Measurements from ENCODE around the gene CTAGE1.
"Not testable (repeated sequence)": the region's sequence is repeated elsewhere in the genome, so short reads cannot be mapped to it uniquely, and the experiment has no call there.

The CTAGE1 gene

GRCh38 chr18:22434973-22435608 lies 17.4 kb upstream of the CTAGE1 start:
- DNase-seq = no peak

GRCh38 chr18:22433956-22434355 lies 16.2 kb upstream of the CTAGE1 start:
- DNase-seq = no peak

DNA sequence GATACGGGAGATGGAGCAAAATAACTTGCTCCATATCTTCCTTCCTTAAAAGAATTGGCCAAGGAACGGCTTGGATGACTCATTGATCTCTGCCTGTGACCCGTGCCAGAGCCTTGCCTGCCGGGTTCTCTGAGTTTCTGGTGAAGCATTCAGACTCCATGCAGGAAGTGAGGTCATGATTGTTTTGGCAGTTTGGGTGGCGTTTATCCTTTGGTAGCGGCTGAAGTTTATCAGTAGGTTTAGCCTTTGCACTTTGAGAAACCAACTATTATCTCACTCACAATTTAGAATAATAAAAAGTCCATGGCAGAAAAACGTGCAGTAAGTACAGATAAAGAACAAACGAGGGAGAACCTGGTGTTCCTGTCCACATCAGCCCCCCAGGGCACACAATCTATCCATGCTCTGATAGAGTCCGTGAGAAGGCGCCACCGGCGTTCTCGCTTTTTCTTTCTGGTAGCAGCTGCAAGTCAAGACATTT lies 15.0 kb upstream of the CTAGE1 start:
- DNase-seq = no peak

DNA sequence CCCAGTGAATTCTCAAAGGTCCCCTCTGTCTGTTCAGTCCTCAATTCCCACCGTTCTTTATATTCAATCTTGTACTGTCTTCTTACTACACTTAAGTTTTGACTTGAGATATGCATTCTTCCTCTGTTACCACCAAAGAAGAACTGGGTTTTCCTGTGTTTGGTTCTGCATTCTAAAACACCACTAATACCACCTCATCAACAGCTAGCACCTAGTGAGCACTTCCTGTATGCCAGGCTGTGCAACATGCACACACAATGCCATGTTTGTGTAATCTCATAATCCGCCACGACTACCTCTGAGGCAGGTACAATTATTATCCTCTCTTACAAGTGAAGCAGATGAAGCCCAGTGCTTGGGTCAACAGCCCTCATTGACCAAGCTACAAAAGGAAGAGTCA lies 11.8 kb upstream of the CTAGE1 start:
- no peak for DNase-seq

- DNase-seq = no peak
Measured at GRCh38 chr18:22428672-22429071, 11.0 kb upstream of the CTAGE1 start.

DNA sequence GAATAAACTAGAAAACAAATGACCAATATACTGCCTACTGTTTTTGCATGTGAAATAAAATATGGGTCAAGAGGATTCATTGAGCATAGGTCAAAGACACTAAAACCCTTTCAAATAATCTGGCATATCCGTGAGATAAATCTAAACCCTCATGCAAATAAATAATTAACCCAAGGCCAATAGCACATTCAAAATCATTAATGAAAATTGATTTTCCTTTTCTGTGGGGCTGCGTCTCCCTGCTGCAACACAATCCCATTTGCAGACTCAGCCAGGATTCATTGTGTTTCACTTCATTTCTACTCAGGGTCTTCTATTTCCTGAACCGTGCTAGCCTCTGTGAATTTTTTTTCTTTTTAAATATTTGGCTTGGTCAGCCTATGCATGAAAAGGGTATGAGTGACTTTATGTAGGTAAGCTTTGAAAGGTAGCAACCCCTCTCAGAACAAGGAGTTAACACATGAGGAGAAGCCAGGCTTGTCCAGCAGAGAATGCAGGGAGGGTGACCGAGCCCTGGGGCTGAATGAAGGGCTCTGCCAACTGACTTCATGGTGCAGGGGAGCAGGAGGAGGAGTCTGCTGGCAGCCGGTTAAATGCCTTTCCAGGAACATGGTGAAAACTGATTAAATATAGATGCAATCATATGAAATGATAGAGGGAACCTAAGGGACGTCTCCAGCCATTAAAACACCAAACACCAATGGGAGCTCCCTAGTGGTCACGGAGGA lies 10.3 kb upstream of the CTAGE1 start:
- DNase-seq = peak; percentile 44

DNA sequence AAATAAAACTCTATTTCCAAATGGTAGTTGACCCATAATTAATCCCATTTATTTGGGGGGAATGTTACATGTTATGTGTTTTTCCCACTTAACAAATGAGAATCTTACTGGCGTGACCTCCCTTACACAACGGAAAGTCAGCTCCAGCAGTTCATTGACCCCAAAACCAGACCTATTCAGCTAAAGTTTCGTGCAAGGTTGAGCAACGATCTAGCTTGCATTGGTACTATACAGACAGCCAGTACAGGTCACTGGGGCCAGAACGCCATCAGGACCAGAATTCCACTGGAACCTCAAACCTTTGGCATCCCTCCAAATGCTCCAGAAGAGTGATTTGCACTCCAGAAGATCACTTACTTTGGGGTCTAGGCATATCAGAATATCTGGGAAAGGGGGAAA lies 6.8 kb upstream of the CTAGE1 start:
- DNase-seq = no peak

GRCh38 chr18:22423878-22424564 lies 6.3 kb upstream of the CTAGE1 start:
- DNase-seq = no peak

DNA sequence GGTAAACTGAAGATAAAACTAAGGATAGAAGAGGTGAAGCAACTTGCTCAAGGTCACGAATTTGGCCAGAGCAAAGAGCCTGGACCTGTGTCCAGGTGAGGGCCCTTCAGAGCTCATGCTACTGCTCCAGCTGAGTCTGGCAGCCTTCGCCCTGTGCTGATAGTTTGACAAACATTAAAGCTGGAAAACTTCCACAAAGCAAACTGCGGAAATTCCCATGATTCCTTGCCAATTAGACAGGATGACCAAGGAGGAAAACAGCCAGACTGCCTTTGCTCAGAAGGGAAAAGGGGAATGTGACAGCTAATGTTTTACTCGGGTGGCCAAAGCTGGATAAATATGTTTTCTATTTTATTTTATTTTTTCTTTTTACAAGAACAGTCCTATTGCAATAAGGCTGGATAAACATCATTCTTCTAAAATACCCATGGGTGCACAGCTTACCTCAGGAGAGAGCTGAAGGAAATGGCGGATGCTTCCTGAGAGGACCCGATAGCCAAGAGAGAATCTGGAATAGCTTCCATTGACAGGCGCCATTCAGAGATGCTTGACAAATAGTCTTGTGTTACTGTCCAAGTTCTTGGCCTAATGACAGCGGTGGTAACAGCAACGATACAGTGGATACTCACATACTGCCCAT lies 5.3 kb upstream of the CTAGE1 start:
- no peak for DNase-seq

DNA sequence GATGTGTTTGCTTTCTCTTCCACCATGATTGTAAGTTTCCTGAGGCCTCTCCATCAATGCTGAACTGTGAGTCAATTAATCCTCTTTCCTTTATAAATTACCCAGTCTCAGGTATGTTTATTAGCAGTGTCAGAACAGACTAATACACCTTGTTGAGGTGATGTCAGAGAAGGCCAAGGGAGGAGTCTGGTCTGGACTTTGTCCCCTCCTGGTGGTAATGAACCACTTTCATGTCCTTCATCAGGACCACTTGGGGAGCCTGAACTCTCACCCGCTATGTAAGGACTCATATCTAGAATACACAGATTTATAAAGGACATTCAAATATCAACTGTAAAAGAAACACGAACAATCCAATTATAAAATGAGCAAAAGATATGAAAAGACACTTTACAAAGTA lies 2.9 kb upstream of the CTAGE1 start:
- DNase-seq = no peak

DNA sequence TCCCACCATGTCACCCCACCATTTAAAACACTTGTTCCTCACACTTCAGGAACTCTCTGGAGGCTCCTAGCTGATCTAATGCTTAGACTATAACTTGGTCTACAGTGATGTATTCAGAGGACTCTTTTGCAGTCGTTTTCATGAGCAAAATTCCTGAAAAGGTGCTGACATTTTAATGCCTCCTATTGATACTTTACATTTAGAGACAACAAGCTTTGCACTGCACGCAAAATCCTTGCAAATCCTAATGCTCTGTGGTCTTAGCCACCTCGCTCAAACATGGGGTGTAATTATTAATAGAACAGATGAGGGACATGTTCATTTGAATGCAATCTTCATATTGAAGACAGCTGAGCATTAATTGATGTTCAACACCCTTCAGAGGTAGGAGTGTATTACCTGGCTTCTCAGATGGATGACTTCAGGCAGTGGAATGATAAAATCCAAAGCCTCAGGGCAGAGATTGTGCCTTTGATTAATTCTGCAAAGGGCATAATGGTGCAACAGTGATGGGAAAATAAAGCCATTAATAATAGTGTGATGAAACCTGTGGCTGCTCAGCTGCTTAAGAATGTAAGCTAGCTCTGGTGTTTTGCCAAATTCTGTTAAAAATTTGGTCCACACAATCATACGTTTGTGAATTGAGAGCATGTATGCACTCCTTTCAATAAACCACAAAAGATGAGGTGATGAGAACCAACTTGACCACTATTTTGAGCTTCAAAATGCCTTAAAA lies 5.4 kb downstream of the CTAGE1 start:
- DNase-seq = no peak

DNA sequence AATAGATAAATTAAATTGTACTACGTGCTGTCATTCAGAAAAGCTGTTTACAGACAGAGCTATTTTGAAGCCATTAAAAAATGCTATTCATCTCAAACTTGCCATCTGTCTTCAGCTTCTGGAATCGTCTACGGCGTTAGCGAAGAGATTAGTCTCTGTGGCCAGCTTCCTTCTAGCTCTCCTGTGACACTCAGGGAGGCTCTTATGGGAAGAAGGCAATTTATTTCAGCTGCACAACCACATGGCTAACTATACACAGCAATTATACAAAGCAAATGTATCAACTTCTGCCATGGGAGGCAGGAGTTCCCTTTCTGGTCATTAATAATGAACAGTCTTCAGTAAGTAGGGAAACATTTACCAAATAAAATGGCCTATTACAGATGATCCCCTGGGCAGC lies 6.3 kb downstream of the CTAGE1 start:
- DNase-seq = no peak

- DNase-seq = no peak
Measured at GRCh38 chr18:22410126-22410525, 7.6 kb downstream of the CTAGE1 start.

DNA sequence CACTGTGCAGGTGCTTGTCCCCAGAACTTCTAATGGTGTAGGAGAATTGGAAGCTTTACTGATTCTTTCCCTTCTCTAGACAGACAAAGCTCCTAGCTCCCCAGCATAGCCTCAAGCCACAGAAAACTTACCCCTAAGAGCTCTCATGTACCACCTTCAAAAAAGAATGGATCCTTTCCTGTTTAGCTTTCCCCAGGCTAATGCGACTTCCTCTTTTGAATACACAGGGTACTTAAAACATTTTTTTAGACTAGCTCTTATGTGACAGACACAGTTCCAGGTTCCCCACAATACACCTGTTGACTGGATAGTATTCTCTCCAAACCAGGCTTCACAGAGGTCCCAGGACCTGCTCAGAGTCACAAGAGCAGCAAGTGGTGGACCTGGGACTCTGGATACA lies 8.3 kb downstream of the CTAGE1 start:
- no peak for DNase-seq

GRCh38 chr18:22408059-22408458 lies 9.7 kb downstream of the CTAGE1 start:
- DNase-seq = no peak

- no peak for DNase-seq
Measured at GRCh38 chr18:22405142-22405541, 12.6 kb downstream of the CTAGE1 start.

GRCh38 chr18:22403950-22404349 lies 13.8 kb downstream of the CTAGE1 start:
- DNase-seq = no peak

DNA sequence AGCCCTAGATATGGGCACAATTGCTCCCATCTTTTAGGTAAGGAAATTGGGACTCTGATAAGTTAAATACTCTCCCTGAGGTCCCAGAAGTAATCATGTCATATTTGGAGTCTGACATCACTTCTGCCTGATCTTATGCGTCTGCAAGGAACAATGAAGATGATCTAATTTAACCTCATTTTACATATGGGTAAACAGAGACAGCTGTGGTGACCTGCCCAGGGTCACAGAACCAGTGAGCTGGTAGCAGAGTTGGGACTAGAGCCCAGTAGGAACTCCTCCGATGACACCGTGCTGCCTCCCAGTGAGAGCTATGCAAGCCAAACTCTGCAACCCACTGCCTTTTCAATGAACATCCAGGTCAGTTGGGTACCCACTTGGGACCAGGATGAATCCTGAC lies 17.8 kb downstream of the CTAGE1 start:
- peak; percentile 1 for DNase-seq

DNA sequence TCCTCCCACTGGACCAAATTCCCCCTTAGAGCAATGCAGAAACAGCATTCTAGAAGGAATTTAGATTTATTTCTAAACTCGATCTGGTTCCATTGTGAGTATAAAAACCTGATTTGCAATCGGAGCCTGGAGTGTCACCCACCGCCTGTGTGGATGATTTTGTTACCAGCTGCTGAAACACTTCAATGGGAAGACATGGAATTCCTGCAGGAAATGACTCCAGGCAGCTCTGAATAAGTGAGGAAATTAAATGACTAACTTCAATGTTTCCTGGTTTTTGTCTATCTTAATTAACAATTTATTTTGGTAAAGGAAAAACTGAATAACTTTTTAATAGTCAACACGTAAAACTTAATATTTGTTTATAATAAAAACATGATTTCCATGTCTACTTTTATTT lies 19.3 kb downstream of the CTAGE1 start:
- no peak for DNase-seq

DNA sequence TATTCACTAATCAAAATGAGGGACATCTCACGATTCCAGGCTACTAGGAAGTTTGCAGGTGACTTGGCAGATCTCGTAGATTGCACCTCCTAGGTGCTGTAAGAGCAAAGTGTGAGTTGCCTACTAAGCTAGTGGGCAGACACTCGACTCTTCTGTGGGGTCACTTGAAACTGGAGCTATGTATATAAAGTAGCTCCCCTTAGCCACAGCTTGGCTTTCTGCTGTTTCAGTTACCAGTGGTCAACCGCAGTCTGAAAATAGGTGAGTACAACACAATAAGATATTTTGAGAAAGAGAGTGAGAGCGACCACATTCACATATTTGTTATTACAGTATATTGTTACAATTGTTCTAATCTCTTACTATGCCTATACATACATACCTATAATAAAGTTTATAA lies 23.3 kb downstream of the CTAGE1 start:
- no peak for DNase-seq

DNA sequence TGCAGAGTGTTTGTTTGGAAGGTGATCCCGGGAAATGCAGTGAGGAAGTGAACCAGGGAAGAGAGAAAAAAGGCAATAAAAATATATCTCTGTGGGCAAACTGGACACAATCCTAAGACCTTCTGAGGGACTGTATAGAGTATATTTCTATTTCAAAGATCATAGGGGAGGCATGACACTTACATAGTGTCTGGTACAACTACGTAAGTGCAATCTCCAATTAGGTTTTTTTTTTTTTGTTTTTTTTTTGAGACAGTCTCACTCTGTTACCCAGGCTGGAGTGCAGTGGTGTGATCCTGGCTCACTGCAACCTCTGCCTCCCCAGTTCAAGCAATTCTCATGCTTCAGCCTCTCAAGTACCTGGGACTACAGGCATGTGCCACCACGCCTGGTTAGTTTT lies 24.6 kb downstream of the CTAGE1 start:
- DNase-seq = not testable (repeated sequence)

DNA sequence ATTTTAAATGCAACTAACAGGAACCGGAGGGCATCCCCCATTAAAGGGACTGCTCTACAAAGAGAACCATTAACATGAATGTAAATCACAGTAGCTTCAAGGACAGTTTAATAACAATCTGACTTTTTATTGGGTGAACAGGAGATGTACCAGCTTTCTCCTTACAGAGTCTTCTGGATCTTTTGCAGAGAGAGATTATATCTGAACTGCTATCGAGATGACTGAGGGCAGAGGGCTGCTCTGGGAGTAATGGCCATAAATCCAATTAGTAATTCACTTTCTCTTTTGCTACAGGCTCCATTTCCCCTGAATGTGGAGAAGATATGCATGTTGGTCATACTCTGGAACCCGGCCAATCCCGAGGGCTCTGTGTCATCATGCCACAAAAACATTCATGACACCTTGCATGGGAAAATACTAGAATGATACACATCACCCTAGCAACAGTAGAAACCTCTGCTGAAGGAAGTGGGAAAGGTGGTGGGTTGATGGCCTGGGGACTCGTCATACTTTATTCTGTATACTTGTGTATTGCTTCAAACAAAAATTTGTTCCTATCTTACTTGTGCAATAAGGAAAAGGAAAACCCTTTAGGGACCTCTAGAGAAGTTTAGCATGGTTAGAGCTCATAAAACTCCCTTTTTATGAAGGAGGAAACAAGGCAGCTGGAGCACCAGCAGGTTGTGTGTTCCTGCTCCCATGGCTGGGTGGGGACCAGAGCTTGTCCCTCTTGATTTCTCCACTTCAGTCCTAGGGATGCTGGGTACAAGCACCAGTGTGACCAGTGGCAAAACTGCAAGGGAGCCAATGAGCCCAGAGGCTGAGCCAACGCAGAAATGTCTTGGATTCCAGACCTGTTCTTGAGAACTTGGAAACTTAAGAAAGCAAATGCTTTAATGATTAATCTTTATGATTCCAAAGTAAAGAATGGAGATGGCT lies 26.0 kb downstream of the CTAGE1 start:
- DNase-seq = no peak
